Hepatocyte (in vitro differentiated cells): Measurements from ENCODE around the gene GLI1. TPM values are rescaled to one million over a fixed set of nuclear protein-coding genes. Genes with fewer than 3 reads are reported as not detected.
A peak's percentile ranks its signal among the peaks of the same experiment; 100 is the strongest.
"Not testable (repeated sequence)": the region's sequence is repeated elsewhere in the genome, so short reads cannot be mapped to it uniquely, and the experiment has no call there.

Source experiments
- DNase-seq: peaks from one replicate; pipeline ENCODE4 v3.0.0-alpha.2; 2016; ENCODE audit warnings: low spot score
- H2AFZ ChIP-seq: fragments of 200-600 bp; sonication (generic); 2 replicates; pipeline ENCODE4 v1.6.0; 2016; ENCODE audit warnings: antibody characterized with exemption, mild to moderate bottlenecking
- H3K27ac ChIP-seq: fragments of 200-600 bp; sonication (generic); 2 replicates; pipeline ENCODE4 v1.5.1; 2016; ENCODE audit warnings: mild to moderate bottlenecking
- H3K27me3 ChIP-seq: fragments of 200-600 bp; sonication (generic); 2 replicates; pipeline ENCODE4 v1.6.1; 2016
- H3K36me3 ChIP-seq: fragments of 200-600 bp; sonication (generic); replicated peaks from 2 replicates; pipeline ENCODE4 v1.5.1; 2016; ENCODE audit warnings: low read depth; ENCODE audit not compliant: insufficient read depth
- H3K4me1 ChIP-seq: fragments of 200-600 bp; sonication (generic); 2 replicates; pipeline ENCODE4 v1.5.1; 2016; ENCODE audit warnings: mild to moderate bottlenecking, moderate library complexity; ENCODE audit not compliant: insufficient read depth
- H3K4me2 ChIP-seq: fragments of 200-600 bp; sonication (generic); 2 replicates; pipeline ENCODE4 v1.6.0; 2016
- H3K4me3 ChIP-seq: fragments of 200-600 bp; sonication (generic); 2 replicates; pipeline ENCODE4 v1.5.1; 2016; ENCODE audit warnings: mild to moderate bottlenecking
- H3K79me2 ChIP-seq: fragments of 200-600 bp; sonication (generic); 2 replicates; pipeline ENCODE4 v1.6.0; 2017; ENCODE audit warnings: mild to moderate bottlenecking
- H3K9me2 ChIP-seq: fragments of 200-600 bp; sonication (generic); replicated peaks from 2 replicates; pipeline ENCODE4 v1.6.0; 2017; ENCODE audit warnings: mild to moderate bottlenecking; ENCODE audit not compliant: insufficient read depth
- H3K9me3 ChIP-seq: fragments of 200-600 bp; sonication (generic); 2 replicates; pipeline ENCODE4 v1.5.1; 2016; ENCODE audit warnings: low read depth, mild to moderate bottlenecking
- H4K20me1 ChIP-seq: fragments of 200-600 bp; sonication (generic); 2 replicates; pipeline ENCODE4 v1.6.0; 2016; ENCODE audit warnings: mild to moderate bottlenecking; ENCODE audit not compliant: insufficient read depth, poor library complexity, severe bottlenecking
- CTCF ChIP-seq: fragments of 200-600 bp; sonication (generic); IDR thresholded peaks from 2 replicates; pipeline ENCODE4 v1.5.1; 2016; ENCODE audit warnings: antibody characterized with exemption, mild to moderate bottlenecking; ENCODE audit not compliant: poor library complexity
- EZH2 ChIP-seq: fragments of 200-600 bp; sonication (generic); IDR thresholded peaks from 2 replicates; pipeline ENCODE4 v1.6.1; 2016; ENCODE audit warnings: antibody characterized with exemption, mild to moderate bottlenecking, borderline replicate concordance
- EZH2phosphoT487 ChIP-seq: fragments of 200-600 bp; sonication (generic); IDR thresholded peaks from one replicate; pipeline ENCODE4 v1.6.1; 2018; ENCODE audit warnings: antibody characterized with exemption, mild to moderate bottlenecking, low read depth, moderate library complexity; ENCODE audit not compliant: unreplicated experiment, severe bottlenecking
- WGBS: methylation state at CpG from one replicate; pipeline ENCODE4 v1.1.6; 2016; ENCODE audit warnings: low lambda C conversion rate; ENCODE audit errors: missing lambda C conversion rate; 5-methylcytosine and 5-hydroxymethylcytosine counted together
- polyA plus RNA-seq: library from polyadenylated mRNA; unstranded; fragments of >200 nt; fragmentation: Nextera tagmentation; extraction: Ambion mirVana; gene quantifications from 2 replicates; pipeline ENCODE4 v1.2.1, GENCODE V29; 2016
- total RNA-seq: library from RNA; depleted of rRNA; stranded (reverse); fragments of >200 nt; gene quantifications from 2 replicates; pipeline ENCODE4 v1.2.3, GENCODE V29; 2014

The GLI1 gene
- total and polyA plus RNA-seq, 2 experiments from 2014 or later = 6.0 to 7.6 TPM

DNA sequence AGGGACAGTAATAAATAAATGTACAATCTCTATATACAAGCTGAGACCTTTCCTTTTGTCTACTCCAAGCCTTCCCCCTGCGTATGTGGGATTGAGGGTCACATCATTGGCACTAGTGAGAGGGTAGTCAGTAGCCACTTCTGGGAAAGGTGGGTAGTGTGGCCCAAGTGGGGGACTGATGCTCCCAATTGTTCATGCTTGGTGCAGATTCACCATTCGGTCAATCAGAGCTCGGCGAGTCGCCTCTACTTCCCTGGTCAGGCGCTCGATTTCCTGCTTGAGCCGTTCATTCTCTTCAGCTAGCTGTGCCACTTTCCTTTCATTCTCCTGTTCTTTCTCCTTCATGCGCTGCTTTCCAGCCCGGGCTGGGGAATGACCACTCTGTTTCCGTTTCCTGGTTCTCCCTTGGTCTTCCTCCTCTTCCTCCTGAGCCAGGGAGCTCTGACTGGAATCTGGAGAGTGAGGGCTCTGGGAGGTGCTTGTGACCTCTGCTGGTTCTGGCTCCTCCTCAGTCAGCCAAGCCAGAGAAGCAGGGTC, 57.1 kb downstream of the GLI1 start:
- Histone ChIP-seq H3K36me3 (no peaks in the 10 kb centered on the region), H4K20me1 (peaks cover 32% of the 10 kb centered on the region), H3K27me3 (no peaks in the 10 kb centered on the region), H3K4me2 (no peak overlapping the region), H3K4me1 (peaks cover 8% of the 10 kb centered on the region), H2AFZ (no peak overlapping the region), H3K27ac (peak overlapping the region; percentile 98), H3K4me3 (no peak overlapping the region), H3K9me2 (no peaks in the 10 kb centered on the region), H3K9me3 (no peaks in the 10 kb centered on the region), H3K79me2 (peaks cover 30% of the 10 kb centered on the region)
- TF ChIP-seq EZH2 = no peak
- no peak for TF ChIP-seq CTCF
- no peak for TF ChIP-seq EZH2phosphoT487
- 96% methylated on average over 11 of the region's 11 CpGs for WGBS
- DNase-seq = no peak

DNA sequence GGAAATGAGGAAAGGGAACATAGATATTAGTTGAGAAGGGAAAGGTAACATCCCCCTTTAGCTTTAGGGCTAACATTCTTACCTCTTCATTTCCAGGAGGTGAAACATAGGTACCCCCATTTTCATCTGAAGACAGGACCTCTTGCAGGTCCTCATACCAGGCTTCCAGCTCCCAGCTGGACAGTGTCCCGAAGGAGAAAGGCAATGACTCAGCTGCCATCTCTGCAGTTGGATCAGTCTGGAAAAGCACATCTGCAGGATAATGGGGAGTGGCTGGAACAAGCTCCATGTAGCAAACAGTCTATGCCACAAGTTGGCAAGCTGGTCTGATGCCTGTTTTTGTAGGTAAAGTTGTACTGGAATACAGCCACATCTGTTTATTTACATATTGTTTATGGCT, 57.6 kb downstream of the GLI1 start:
- peak overlapping the region; percentile 93 for H3K4me2 ChIP-seq

GRCh38 chr12:57517718-57518117, 58.1 kb downstream of the GLI1 start:
- not testable (repeated sequence) for H3K9me2 ChIP-seq, H3K4me3 ChIP-seq, H3K9me3 ChIP-seq, H2AFZ ChIP-seq, DNase-seq, H3K27me3 ChIP-seq, H3K36me3 ChIP-seq
- Histone ChIP-seq H3K4me2 (peak overlapping the region; percentile 93), H3K4me1 (peaks cover 14% of the 10 kb centered on the region), H3K79me2 (peaks cover 30% of the 10 kb centered on the region), H4K20me1 (peaks cover 32% of the 10 kb centered on the region), H3K27ac (peak overlapping the region; percentile 98)
- WGBS = 92% methylated on average over 10 of the region's 10 CpGs

More for the DNA sequence above, 57.6 kb downstream of the GLI1 start:
- Histone ChIP-seq H3K27ac (peak overlapping the region; percentile 98), H2AFZ (no peak overlapping the region), H3K36me3 (no peaks in the 10 kb centered on the region), H3K9me3 (no peaks in the 10 kb centered on the region), H3K4me3 (no peak overlapping the region), H3K9me2 (no peaks in the 10 kb centered on the region), H3K4me1 (peaks cover 13% of the 10 kb centered on the region), H3K27me3 (no peaks in the 10 kb centered on the region), H4K20me1 (peaks cover 32% of the 10 kb centered on the region), H3K79me2 (peaks cover 30% of the 10 kb centered on the region)
- DNase-seq = no peak
- no peak for TF ChIP-seq EZH2phosphoT487
- no peak for TF ChIP-seq CTCF
- TF ChIP-seq EZH2 = no peak
- 75% methylated on average over 1 of the region's 1 CpG for WGBS

- no peaks in the 10 kb centered on the region for H3K9me2 ChIP-seq
- H2AFZ ChIP-seq = no peak overlapping the region
- peaks cover 14% of the 10 kb centered on the region for H3K4me1 ChIP-seq
- H3K27me3 ChIP-seq = no peaks in the 10 kb centered on the region
- H3K9me3 ChIP-seq = no peaks in the 10 kb centered on the region
- peaks cover 32% of the 10 kb centered on the region for H3K79me2 ChIP-seq
- peak overlapping the region; percentile 98 for H3K27ac ChIP-seq
- WGBS = 85% methylated on average over 8 of the region's 8 CpGs
- no peak for TF ChIP-seq CTCF
- no peak for TF ChIP-seq EZH2phosphoT487
- no peak for TF ChIP-seq EZH2
- peak overlapping the region; percentile 93 for H3K4me2 ChIP-seq
- H3K4me3 ChIP-seq = peak overlapping the region; percentile 69
- H4K20me1 ChIP-seq = peaks cover 32% of the 10 kb centered on the region
- H3K36me3 ChIP-seq = no peaks in the 10 kb centered on the region
- no peak for DNase-seq
Measured at GRCh38 chr12:57518176-57518919, 58.8 kb downstream of the GLI1 start.
